BLaER1 treated with 17β-estradiol and CSF1 and Interleukin-3, amounts not matched to agents 10 nM and 100 nM (cell line): ENCODE results near the gene ACOT7.
A peak's percentile ranks its signal among the peaks of the same experiment; 100 is the strongest.

Experiments
- H3K27ac ChIP-seq, 11 experiments: shearing (Covaris generic); formaldehyde crosslinking; 2 replicates each; pipeline ENCODE4 v1.8.1; 2022
- H3K27me3 ChIP-seq, 11 experiments: shearing (Covaris generic); formaldehyde crosslinking; 2 replicates each; pipeline ENCODE4 v1.8.1; 2022
- H3K36me3 ChIP-seq, 11 experiments: shearing (Covaris generic); formaldehyde crosslinking; 2 replicates each; pipeline ENCODE4 v1.8.1; 2022
- H3K4me1 ChIP-seq, 10 experiments: shearing (Covaris generic); formaldehyde crosslinking; 2 replicates each; pipeline ENCODE4 v1.8.1; 2022
- H3K4me2 ChIP-seq, 11 experiments: shearing (Covaris generic); formaldehyde crosslinking; 2 replicates each; pipeline ENCODE4 v1.8.1; 2022
- H3K4me3 ChIP-seq, 10 experiments: shearing (Covaris generic); formaldehyde crosslinking; 2 replicates each; pipeline ENCODE4 v1.8.1; 2022
- H3K9ac ChIP-seq, 11 experiments: shearing (Covaris generic); formaldehyde crosslinking; 2 replicates each; pipeline ENCODE4 v1.8.1; 2022
- H3K9me3 ChIP-seq, 11 experiments: shearing (Covaris generic); formaldehyde crosslinking; replicated peaks in 1 of 11; 2 replicates each; pipeline ENCODE4 v1.8.1; 2022
- H4K20me1 ChIP-seq, 11 experiments: shearing (Covaris generic); formaldehyde crosslinking; 2 replicates each; pipeline ENCODE4 v1.8.1; 2022
- Cebpa-rat ChIP-seq, 11 experiments: shearing (Covaris generic); IDR thresholded peaks; 2 replicates each; pipeline ENCODE4 v1.8.1; 2022

ACOT7 gene

GRCh38 chr1:6273380-6273891, 120.1 kb downstream of the ACOT7 start:
- Histone ChIP-seq H4K20me1 (peaks cover 0 to 49% (median 11%) of the 10 kb centered on the region in 11 experiments; a peak in 7 of 22 replicates), H3K36me3 (peaks cover 0 to 33% (median 4%) of the 10 kb centered on the region in 11 experiments; a peak in 7 of 22 replicates), H3K27me3 (no peaks in the 10 kb centered on the region), H3K4me3 (no peak overlapping the region), H3K9ac (peak overlapping the region in 1 of 11 experiments; percentile 51; a peak in 1 of 22 replicates), H3K4me1 (peaks cover 40 to 71% (median 58%) of the 10 kb centered on the region in 10 experiments), H3K4me2 (peak overlapping the region in 4 of 11 experiments; percentile 12 to 46 (median 24); a peak in 6 of 22 replicates), H3K9me3 (no peaks in the 10 kb centered on the region), H3K27ac (no peak overlapping the region)
- TF ChIP-seq Cebpa-rat (IDR thresholded peaks at IDR 0.05): no peak

GRCh38 chr1:6272868-6273267, 120.7 kb downstream of the ACOT7 start:
- no peak for TF ChIP-seq Cebpa-rat (IDR thresholded peaks at IDR 0.05)
- Histone ChIP-seq H3K9ac (peak overlapping the region in 1 of 11 experiments; percentile 51; a peak in 1 of 22 replicates), H4K20me1 (peaks cover 0 to 46% (median 11%) of the 10 kb centered on the region in 11 experiments; a peak in 7 of 22 replicates), H3K4me2 (peak overlapping the region in 4 of 11 experiments; percentile 12 to 46 (median 24); a peak in 6 of 22 replicates), H3K27me3 (no peaks in the 10 kb centered on the region), H3K4me3 (no peak overlapping the region), H3K36me3 (peaks cover 0 to 33% (median 4%) of the 10 kb centered on the region in 11 experiments; a peak in 7 of 22 replicates), H3K27ac (no peak overlapping the region), H3K9me3 (no peaks in the 10 kb centered on the region), H3K4me1 (peaks cover 45 to 73% (median 64%) of the 10 kb centered on the region in 10 experiments)

- Histone ChIP-seq H3K36me3 (peaks cover 0 to 33% (median 4%) of the 10 kb centered on the region in 11 experiments; a peak in 7 of 22 replicates), H3K27me3 (no peaks in the 10 kb centered on the region), H3K9ac (no peak overlapping the region), H3K4me2 (no peak overlapping the region), H4K20me1 (peaks cover 0 to 49% (median 11%) of the 10 kb centered on the region in 11 experiments; a peak in 7 of 22 replicates), H3K4me3 (no peak overlapping the region), H3K4me1 (peaks cover 49 to 74% (median 65%) of the 10 kb centered on the region in 10 experiments), H3K9me3 (no peaks in the 10 kb centered on the region), H3K27ac (no peak overlapping the region)
- no peak for TF ChIP-seq Cebpa-rat (IDR thresholded peaks at IDR 0.05)
Observed at GRCh38 chr1:6272452-6272851, 121.1 kb downstream of the ACOT7 start.

GRCh38 chr1:6271554-6271953, 122.0 kb downstream of the ACOT7 start:
- Histone ChIP-seq H3K9me3 (no peaks in the 10 kb centered on the region), H3K9ac (0 out of 22 replicates have a peak overlapping the region, but pooled peaks of 1 of the 11 experiments have one; percentile 5), H4K20me1 (peaks cover 0 to 46% (median 11%) of the 10 kb centered on the region in 11 experiments; a peak in 7 of 22 replicates), H3K4me2 (peak overlapping the region in 5 of 11 experiments; percentile 7 to 60 (median 39); a peak in 6 of 22 replicates), H3K36me3 (peaks cover 0 to 33% (median 4%) of the 10 kb centered on the region in 11 experiments; a peak in 7 of 22 replicates), H3K4me3 (no peak overlapping the region), H3K4me1 (peaks cover 54 to 74% (median 65%) of the 10 kb centered on the region in 10 experiments), H3K27ac (no peak overlapping the region), H3K27me3 (no peaks in the 10 kb centered on the region)
- no peak for TF ChIP-seq Cebpa-rat (IDR thresholded peaks at IDR 0.05)

- no peak for TF ChIP-seq Cebpa-rat (IDR thresholded peaks at IDR 0.05)
- Histone ChIP-seq H3K9ac (0 out of 22 replicates have a peak overlapping the region, but pooled peaks of 1 of the 11 experiments have one; percentile 5), H3K4me3 (no peak overlapping the region), H3K9me3 (no peaks in the 10 kb centered on the region), H3K4me1 (peaks cover 54 to 74% (median 65%) of the 10 kb centered on the region in 10 experiments), H4K20me1 (peaks cover 0 to 41% (median 11%) of the 10 kb centered on the region in 11 experiments; a peak in 7 of 22 replicates), H3K27ac (no peak overlapping the region), H3K27me3 (no peaks in the 10 kb centered on the region), H3K4me2 (peak overlapping the region in 8 of 11 experiments; percentile 5 to 60 (median 22); a peak in 10 of 22 replicates), H3K36me3 (peaks cover 0 to 33% (median 4%) of the 10 kb centered on the region in 11 experiments; a peak in 7 of 22 replicates)
Observed at GRCh38 chr1:6271006-6271405, 122.6 kb downstream of the ACOT7 start.

GRCh38 chr1:6270401-6270800, 123.2 kb downstream of the ACOT7 start:
- TF ChIP-seq Cebpa-rat (IDR thresholded peaks at IDR 0.05): no peak
- peak overlapping the region in 2 of 11 experiments; percentile 9 to 28; a peak in 1 of 22 replicates for H3K9ac ChIP-seq
- peaks cover 58 to 77% (median 67%) of the 10 kb centered on the region in 10 experiments for H3K4me1 ChIP-seq
- no peaks in the 10 kb centered on the region for H3K27me3 ChIP-seq
- H3K27ac ChIP-seq: no peak overlapping the region
- H4K20me1 ChIP-seq: peaks cover 0 to 35% (median 11%) of the 10 kb centered on the region in 11 experiments; a peak in 7 of 22 replicates
- H3K36me3 ChIP-seq: peaks cover 0 to 33% (median 4%) of the 10 kb centered on the region in 11 experiments; a peak in 7 of 22 replicates
- peak overlapping the region in 10 of 11 experiments; percentile 5 to 97 (median 28); a peak in 15 of 22 replicates for H3K4me2 ChIP-seq
- H3K4me3 ChIP-seq: no peak overlapping the region
- H3K9me3 ChIP-seq: no peaks in the 10 kb centered on the region

GRCh38 chr1:6269720-6270400, 123.7 kb downstream of the ACOT7 start:
- peak overlapping the region in 10 of 11 experiments; percentile 5 to 97 (median 28); a peak in 14 of 22 replicates for H3K4me2 ChIP-seq
- H3K36me3 ChIP-seq: peaks cover 0 to 28% (median 4%) of the 10 kb centered on the region in 11 experiments; a peak in 7 of 22 replicates
- peaks cover 0 to 36% (median 11%) of the 10 kb centered on the region in 11 experiments; a peak in 9 of 22 replicates for H4K20me1 ChIP-seq
- H3K27ac ChIP-seq: peak overlapping the region in 1 of 11 experiments; percentile 5; a peak in 1 of 22 replicates
- no peaks in the 10 kb centered on the region for H3K27me3 ChIP-seq
- H3K4me1 ChIP-seq: peaks cover 63 to 82% (median 73%) of the 10 kb centered on the region in 10 experiments
- H3K9me3 ChIP-seq: no peaks in the 10 kb centered on the region
- TF ChIP-seq Cebpa-rat (IDR thresholded peaks at IDR 0.05): no peak
- H3K9ac ChIP-seq: peak overlapping the region in 2 of 11 experiments; percentile 13 to 28; a peak in 2 of 22 replicates
- no peak overlapping the region for H3K4me3 ChIP-seq

- peaks cover 69 to 88% (median 78%) of the 10 kb centered on the region in 10 experiments for H3K4me1 ChIP-seq
- H3K9me3 ChIP-seq: no peaks in the 10 kb centered on the region
- no peak overlapping the region for H3K4me3 ChIP-seq
- no peak for TF ChIP-seq Cebpa-rat (IDR thresholded peaks at IDR 0.05)
- no peaks in the 10 kb centered on the region for H3K27me3 ChIP-seq
- H3K27ac ChIP-seq: peak overlapping the region in 1 of 11 experiments; percentile 17; a peak in 1 of 22 replicates
- H3K4me2 ChIP-seq: peak overlapping the region in 7 of 11 experiments; percentile 21 to 97 (median 42); a peak in 10 of 22 replicates
- H3K9ac ChIP-seq: 0 out of 22 replicates have a peak overlapping the region, but pooled peaks of 2 of the 11 experiments have one; percentile 9 to 13
- H4K20me1 ChIP-seq: peaks cover 0 to 42% (median 14%) of the 10 kb centered on the region in 11 experiments; a peak in 9 of 22 replicates
- H3K36me3 ChIP-seq: peaks cover 0 to 22% (median 2%) of the 10 kb centered on the region in 11 experiments; a peak in 6 of 22 replicates
Observed at GRCh38 chr1:6269296-6269695, 124.3 kb downstream of the ACOT7 start.
